ENCODE measurements around the gene HSBP1L1.

HSBP1L1 gene

GRCh38 chr18:79964330-79965118 is at the start of gene HSBP1L1:
Gene HSBP1L1, plus strand, starts transcription at chr18:79964643. Its CDS starts 93 bp downstream, at chr18:79964736.
- peak; percentile 53 for DNase-seq

GRCh38 chr18:79915161-79916127 is 49.0 kb upstream of the HSBP1L1 start:
- no peak for DNase-seq

GRCh38 chr18:79916128-79916494 is 48.3 kb upstream of the HSBP1L1 start:
- DNase-seq: no peak

- DNase-seq: no peak
Measured at GRCh38 chr18:79916546-79917168, 47.8 kb upstream of the HSBP1L1 start.

- DNase-seq: no peak
Measured at GRCh38 chr18:79917169-79917852, 47.1 kb upstream of the HSBP1L1 start.

- no peak for DNase-seq
Measured at GRCh38 chr18:79917853-79918614, 46.4 kb upstream of the HSBP1L1 start.

GRCh38 chr18:79918615-79919011 is 45.8 kb upstream of the HSBP1L1 start:
- DNase-seq: no peak

- no peak for DNase-seq
Measured at GRCh38 chr18:79919089-79919488, 45.4 kb upstream of the HSBP1L1 start.

- no peak for DNase-seq
Measured at GRCh38 chr18:79921984-79922965, 42.2 kb upstream of the HSBP1L1 start.

- no peak for DNase-seq
Measured at GRCh38 chr18:79922971-79923411, 41.5 kb upstream of the HSBP1L1 start.

GRCh38 chr18:79923896-79924585 is 40.4 kb upstream of the HSBP1L1 start:
- DNase-seq: no peak

GRCh38 chr18:79924814-79925731 is 39.4 kb upstream of the HSBP1L1 start:
- no peak for DNase-seq

- DNase-seq: no peak
Measured at GRCh38 chr18:79926306-79926705, 38.1 kb upstream of the HSBP1L1 start.

- DNase-seq: no peak
Measured at GRCh38 chr18:79926715-79927606, 37.5 kb upstream of the HSBP1L1 start.

- DNase-seq: no peak
Measured at GRCh38 chr18:79927607-79928562, 36.6 kb upstream of the HSBP1L1 start.

GRCh38 chr18:79928563-79928960 is 35.9 kb upstream of the HSBP1L1 start:
- no peak for DNase-seq

Data from NCI-H1436 (cell line).